ENCODE measurements around the gene PAGR1.

The PAGR1 gene

DNA sequence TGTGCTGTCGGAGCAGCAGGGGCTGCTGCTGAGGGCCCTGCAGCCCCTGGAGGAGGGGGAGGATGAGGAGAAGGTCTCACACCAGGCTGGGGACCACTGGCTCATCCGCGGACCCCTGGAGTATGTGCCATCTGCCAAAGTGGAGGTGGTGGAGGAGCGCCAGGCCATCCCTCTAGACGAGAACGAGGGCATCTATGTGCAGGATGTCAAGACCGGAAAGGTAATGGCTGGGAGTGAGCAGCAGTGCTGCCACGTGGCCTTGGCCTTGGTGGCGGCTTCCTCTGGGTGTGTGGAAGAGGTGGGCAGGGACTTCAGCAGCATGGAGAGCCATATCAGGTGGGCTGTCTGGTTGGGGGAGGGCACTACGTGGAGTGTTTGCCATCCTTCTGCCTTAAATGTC, 24.3 kb downstream of the PAGR1 start:
- TF ChIP-seq, protein P1, sequence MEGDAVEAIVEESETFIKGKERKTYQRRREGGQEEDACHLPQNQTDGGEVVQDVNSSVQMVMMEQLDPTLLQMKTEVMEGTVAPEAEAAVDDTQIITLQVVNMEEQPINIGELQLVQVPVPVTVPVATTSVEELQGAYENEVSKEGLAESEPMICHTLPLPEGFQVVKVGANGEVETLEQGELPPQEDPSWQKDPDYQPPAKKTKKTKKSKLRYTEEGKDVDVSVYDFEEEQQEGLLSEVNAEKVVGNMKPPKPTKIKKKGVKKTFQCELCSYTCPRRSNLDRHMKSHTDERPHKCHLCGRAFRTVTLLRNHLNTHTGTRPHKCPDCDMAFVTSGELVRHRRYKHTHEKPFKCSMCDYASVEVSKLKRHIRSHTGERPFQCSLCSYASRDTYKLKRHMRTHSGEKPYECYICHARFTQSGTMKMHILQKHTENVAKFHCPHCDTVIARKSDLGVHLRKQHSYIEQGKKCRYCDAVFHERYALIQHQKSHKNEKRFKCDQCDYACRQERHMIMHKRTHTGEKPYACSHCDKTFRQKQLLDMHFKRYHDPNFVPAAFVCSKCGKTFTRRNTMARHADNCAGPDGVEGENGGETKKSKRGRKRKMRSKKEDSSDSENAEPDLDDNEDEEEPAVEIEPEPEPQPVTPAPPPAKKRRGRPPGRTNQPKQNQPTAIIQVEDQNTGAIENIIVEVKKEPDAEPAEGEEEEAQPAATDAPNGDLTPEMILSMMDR (IDR thresholded peaks at IDR 0.05; ENCODE audit: low read depth, low read length), result no peak
- in situ Hi-C loops (cut with HindIII; ENCODE audit: low sequenced_read_pairs), result no loop called here
- H3K4me3 ChIP-seq (ENCODE audit: low read depth, low read length), result no peak overlapping the region
- no peak for DNase-seq (ENCODE audit: low read depth, low spot score)

DNA sequence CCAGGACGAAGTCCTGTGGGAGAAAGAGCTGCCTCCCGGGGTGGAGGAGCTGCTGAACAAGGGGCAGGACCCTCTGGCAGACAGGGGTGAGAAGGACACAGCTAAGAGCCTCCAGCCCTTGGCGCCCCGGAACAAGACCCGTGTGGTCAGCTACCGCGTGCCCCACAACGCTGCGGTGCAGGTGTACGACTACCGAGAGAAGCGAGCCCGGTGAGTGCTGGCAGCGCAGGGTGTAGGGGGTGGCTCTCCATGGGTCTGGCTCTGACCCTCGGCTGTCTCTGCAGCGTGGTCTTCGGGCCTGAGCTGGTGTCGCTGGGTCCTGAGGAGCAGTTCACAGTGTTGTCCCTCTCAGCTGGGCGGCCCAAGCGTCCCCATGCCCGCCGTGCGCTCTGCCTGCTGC, 25.7 kb downstream of the PAGR1 start:
- no peak for DNase-seq (ENCODE audit: low read depth, low spot score)
- TF ChIP-seq, protein P1 (IDR thresholded peaks at IDR 0.05; ENCODE audit: low read depth, low read length), result no peak
- H3K4me3 ChIP-seq (ENCODE audit: low read depth, low read length), result no peak overlapping the region
- in situ Hi-C loops (cut with HindIII; ENCODE audit: low sequenced_read_pairs), result no loop called here

DNA sequence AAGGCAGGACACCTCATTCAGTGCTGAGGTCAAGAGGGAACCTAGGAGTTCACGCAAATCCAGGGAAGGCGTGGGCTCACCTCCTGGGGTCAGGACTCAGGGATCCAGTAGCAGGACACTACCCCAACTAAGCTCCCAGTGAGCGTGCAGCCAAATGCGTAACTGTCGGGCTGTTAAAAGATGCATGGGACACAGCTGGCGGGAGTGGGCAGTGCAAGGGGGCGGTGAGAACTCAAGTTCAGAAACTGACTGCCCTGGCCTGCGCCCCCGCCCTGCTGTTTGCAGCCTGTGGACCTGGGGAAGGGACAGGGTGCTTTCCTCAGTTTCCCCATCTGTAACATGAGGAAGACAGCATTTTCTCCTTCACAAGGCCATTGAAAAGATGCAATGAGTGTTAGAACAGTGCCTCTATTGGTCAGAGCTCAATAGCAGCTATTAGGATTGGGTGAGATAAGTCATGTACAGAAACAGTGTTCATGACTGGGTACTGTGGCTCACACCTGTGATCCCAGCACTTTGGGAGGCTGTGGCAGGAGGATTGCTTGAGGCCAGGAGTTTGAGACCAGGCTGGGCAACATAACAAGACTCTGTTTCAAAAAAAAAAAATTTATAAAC, 26.9 kb downstream of the PAGR1 start:
- no peak for DNase-seq (ENCODE audit: low read depth, low spot score)
- in situ Hi-C loops (cut with HindIII; ENCODE audit: low sequenced_read_pairs), result no loop called here
- H3K4me3 ChIP-seq (ENCODE audit: low read depth, low read length), result no peak overlapping the region
- TF ChIP-seq, protein P1 (IDR thresholded peaks at IDR 0.05; ENCODE audit: low read depth, low read length), result no peak

DNA sequence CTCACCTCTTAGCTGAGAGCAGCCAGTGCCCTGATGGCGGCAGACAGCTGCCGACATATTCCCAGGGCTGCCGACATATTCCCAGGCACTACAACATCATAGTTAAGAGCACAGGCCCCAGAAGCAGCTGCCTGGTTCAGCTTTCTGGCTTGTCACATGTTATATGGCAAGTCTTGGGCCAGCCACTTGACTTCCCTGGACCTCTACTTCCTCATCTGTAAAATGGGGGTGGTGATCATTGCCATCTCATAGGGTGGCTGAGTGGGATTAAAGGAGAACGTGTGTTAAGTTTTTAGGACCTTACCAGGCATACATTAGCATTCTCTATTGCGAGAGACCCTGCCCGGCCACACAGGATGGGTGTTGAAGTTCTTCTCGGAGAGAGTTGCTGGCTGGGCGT, 28.0 kb downstream of the PAGR1 start:
- no peak overlapping the region for H3K4me3 ChIP-seq (ENCODE audit: low read depth, low read length)
- TF ChIP-seq, protein P1 (IDR thresholded peaks at IDR 0.05; ENCODE audit: low read depth, low read length), result no peak
- DNase-seq (ENCODE audit: low read depth, low spot score), result no peak
- in situ Hi-C loops (cut with HindIII; ENCODE audit: low sequenced_read_pairs), result no loop called here

DNA sequence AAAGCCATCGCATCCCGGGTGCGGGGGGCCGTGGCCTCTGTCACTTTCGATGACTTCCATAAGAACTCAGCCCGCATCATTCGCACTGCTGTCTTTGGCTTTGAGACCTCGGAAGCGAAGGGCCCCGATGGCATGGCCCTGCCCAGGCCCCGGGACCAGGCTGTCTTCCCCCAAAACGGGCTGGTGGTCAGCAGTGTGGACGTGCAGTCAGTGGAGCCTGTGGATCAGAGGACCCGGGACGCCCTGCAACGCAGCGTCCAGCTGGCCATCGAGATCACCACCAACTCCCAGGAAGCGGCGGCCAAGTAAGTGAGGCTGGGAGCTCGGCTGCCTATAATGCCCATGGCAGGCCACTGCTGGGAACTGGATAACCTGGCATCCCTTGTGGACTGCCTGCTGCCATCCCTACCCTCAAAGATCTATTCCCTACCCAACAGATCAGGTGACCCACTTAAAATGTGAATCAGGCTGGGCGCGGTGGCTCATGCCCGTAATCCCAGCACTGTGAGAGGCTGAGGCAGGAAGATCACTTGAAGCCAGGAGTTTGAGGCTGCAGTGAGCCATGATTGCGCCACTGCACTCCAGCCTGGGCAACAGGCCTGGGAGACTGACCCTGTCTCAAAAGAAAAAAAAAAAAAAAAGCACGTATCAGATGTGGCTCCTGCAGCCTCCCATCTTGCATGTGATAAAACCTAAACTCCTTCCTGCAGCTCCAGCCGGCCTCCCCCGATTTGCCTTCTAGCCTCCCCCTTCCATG, 28.8 kb downstream of the PAGR1 start:
- TF ChIP-seq, protein P1 (IDR thresholded peaks at IDR 0.05; ENCODE audit: low read depth, low read length), result no peak
- in situ Hi-C loops (cut with HindIII; ENCODE audit: low sequenced_read_pairs), result no loop called here
- no peak overlapping the region for H3K4me3 ChIP-seq (ENCODE audit: low read depth, low read length)
- DNase-seq (ENCODE audit: low read depth, low spot score), result no peak

DNA sequence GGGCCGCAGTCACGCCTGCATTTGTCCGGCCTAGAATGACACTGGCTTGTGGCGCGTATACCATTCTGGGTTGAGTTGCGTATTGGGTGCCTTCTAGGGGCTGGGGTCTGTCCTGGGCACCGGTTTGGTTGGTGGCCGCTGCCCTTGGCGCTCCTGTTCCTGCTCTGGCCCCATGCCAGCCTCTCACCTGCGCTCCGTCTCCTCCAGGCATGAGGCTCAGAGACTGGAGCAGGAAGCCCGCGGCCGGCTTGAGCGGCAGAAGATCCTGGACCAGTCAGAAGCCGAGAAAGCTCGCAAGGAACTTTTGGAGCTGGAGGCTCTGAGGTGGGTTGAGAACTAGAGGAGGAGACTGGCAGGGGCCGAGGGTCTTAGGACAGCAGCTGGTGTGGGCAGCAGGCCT, 29.7 kb downstream of the PAGR1 start:
- no peak for DNase-seq (ENCODE audit: low read depth, low spot score)
- in situ Hi-C loops (cut with HindIII; ENCODE audit: low sequenced_read_pairs), result no loop called here
- H3K4me3 ChIP-seq (ENCODE audit: low read depth, low read length), result no peak overlapping the region
- TF ChIP-seq, protein P1 (IDR thresholded peaks at IDR 0.05; ENCODE audit: low read depth, low read length), result no peak
